Measurements from ENCODE around the gene SST.
"Not testable (repeated sequence)": the region's sequence is repeated elsewhere in the genome, so short reads cannot be mapped to it uniquely, and the experiment has no call there.

- not testable (repeated sequence) for TF ChIP-seq POLR2A, CTCF (IDR thresholded peaks at IDR 0.05)
These were observed 24.8 kb downstream of the SST start for GRCh38 chr3:187645379-187645778.
